Lower lobe of right lung (tissue), 2 donors: ENCODE data around the gene SDK1. TPM values are rescaled to one million over a fixed set of nuclear protein-coding genes. Genes with fewer than 3 reads are reported as not detected.

Experiments used
- ATAC-seq, 2 donors: fragments of 200-7000 bp; cut with Tn5 transposase; one replicate each; pipeline ENCODE4 v1.9.1; 2020 to 2022; ENCODE audit warnings: mild to moderate bottlenecking in 2 of 2, moderate library complexity in 2 of 2
- DNase-seq: peaks from one replicate; pipeline ENCODE4 v3.0.0-alpha.2; 2020
- H3K27ac ChIP-seq: fragments of 200-600 bp; one replicate; pipeline ENCODE4 v1.8.0; 2022
- H3K27me3 ChIP-seq: fragments of 200-600 bp; one replicate; pipeline ENCODE4 v1.8.0; 2022; ENCODE audit warnings: low read depth
- H3K36me3 ChIP-seq: fragments of 200-600 bp; one replicate; pipeline ENCODE4 v1.8.0; 2022; ENCODE audit warnings: mild to moderate bottlenecking
- H3K4me1 ChIP-seq: fragments of 200-600 bp; one replicate; pipeline ENCODE4 v1.8.0; 2022
- H3K4me3 ChIP-seq: fragments of 200-600 bp; one replicate; pipeline ENCODE4 v1.8.0; 2022; ENCODE audit warnings: mild to moderate bottlenecking
- H3K9me3 ChIP-seq: fragments of 200-600 bp; one replicate; pipeline ENCODE4 v1.8.0; 2022
- intact Hi-C: fragments of 100-400 bp; cut with DNase I; formaldehyde crosslinking; loops from one replicate; pipeline ENCODE4 v1.11.0; 2022
- total RNA-seq: library from RNA; stranded (reverse); fragmentation: NEBNext Ultra II Directional; extraction: Animal tissue kit (Norgen Biotek cat#: 25700); gene quantifications from one replicate; pipeline ENCODE4 v1.2.1, GENCODE V29; 2021
- TF ChIP-seq, protein P1 (sequence below): fragments of 200-600 bp; IDR thresholded peaks from one replicate; pipeline ENCODE4 v1.8.0; 2022; ENCODE audit warnings: antibody characterized with exemption, mild to moderate bottlenecking
- donor health status: DM: no; HTN: yes; CAD: no; lungs with severe emphysema.

Gene SDK1
- total RNA-seq, 1 donor from 2014 or later, result 10.0 TPM

DNA sequence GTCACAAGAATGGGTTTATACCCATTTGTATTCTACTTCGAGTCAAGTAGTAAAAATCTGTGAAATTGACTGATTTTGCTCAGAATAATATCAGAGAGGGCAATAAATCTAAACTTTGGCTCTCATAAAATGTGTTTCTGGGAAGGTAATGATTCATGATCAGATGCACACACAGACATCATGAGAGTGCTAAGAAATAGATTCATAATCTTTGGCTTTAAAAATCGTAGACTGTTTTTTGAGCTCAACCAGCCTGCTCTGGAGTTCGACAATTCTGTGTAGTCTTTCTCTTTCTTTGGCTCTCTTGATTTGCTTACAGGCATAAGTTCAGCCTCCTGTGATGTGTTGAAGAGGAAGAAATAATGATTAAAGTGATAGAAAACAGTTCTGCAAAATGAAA is 494.7 kb downstream of the SDK1 start:
- ATAC-seq (no peak), DNase-seq (no peak)
- Histone ChIP-seq H3K9me3 (no peaks in the 10 kb centered on the region), H3K27ac (no peak overlapping the region), H3K27me3 (no peaks in the 10 kb centered on the region), H3K4me1 (no peaks in the 10 kb centered on the region), H3K36me3 (no peaks in the 10 kb centered on the region), H3K4me3 (no peak overlapping the region)
- TF ChIP-seq, protein P1, sequence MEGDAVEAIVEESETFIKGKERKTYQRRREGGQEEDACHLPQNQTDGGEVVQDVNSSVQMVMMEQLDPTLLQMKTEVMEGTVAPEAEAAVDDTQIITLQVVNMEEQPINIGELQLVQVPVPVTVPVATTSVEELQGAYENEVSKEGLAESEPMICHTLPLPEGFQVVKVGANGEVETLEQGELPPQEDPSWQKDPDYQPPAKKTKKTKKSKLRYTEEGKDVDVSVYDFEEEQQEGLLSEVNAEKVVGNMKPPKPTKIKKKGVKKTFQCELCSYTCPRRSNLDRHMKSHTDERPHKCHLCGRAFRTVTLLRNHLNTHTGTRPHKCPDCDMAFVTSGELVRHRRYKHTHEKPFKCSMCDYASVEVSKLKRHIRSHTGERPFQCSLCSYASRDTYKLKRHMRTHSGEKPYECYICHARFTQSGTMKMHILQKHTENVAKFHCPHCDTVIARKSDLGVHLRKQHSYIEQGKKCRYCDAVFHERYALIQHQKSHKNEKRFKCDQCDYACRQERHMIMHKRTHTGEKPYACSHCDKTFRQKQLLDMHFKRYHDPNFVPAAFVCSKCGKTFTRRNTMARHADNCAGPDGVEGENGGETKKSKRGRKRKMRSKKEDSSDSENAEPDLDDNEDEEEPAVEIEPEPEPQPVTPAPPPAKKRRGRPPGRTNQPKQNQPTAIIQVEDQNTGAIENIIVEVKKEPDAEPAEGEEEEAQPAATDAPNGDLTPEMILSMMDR, result no peak
- intact Hi-C loops, result no loop called here

DNA sequence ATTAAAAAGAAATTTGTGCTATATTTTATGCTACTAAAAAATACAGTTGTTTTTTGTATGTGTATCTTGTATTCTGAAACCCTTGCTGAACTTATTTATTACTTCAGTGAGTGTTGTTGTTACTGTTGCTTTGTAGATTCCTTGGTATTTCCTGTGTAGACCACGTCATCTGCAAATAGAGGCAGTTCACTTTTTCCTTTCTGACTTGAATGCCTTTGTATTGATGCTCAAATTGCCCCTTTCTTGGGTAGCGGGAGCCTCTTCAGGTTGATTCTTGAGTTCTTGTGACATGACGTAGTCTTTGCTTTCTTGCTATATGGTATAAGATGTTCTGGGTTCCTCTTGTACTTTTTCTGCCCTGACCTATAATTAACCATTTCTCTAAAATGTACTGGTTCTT is 504.1 kb downstream of the SDK1 start:
- Histone ChIP-seq H3K27me3 (no peaks in the 10 kb centered on the region), H3K9me3 (no peaks in the 10 kb centered on the region), H3K4me1 (no peaks in the 10 kb centered on the region), H3K4me3 (no peak overlapping the region), H3K27ac (no peak overlapping the region), H3K36me3 (no peaks in the 10 kb centered on the region)
- intact Hi-C loops, result no loop called here
- ATAC-seq, result no peak
- TF ChIP-seq, protein P1, result no peak
- no peak for DNase-seq

DNA sequence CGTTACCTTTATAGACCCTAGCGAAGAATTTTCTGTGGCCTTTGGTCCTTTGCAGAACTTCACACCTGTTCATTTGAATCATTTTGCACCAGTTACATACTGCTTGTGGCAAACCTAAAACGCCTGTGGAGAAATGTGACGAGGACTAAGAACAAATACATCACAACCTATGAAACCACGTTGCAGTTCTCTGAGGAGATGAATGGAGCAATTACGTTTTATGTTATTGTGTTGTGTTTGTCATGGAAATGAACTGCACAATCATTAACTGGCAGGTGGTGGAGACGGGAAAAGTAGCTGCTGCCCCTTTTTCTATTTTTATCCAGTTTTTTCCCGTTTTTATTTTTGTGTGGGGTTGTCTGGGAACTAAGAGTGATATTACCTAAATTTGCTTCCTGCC is 505.5 kb downstream of the SDK1 start:
- no peaks in the 10 kb centered on the region for H3K36me3 ChIP-seq
- TF ChIP-seq, protein P1, result no peak
- H3K4me1 ChIP-seq, result no peaks in the 10 kb centered on the region
- ATAC-seq (no peak), DNase-seq (no peak)
- no peaks in the 10 kb centered on the region for H3K9me3 ChIP-seq
- no peaks in the 10 kb centered on the region for H3K27me3 ChIP-seq
- H3K27ac ChIP-seq, result no peak overlapping the region
- no peak overlapping the region for H3K4me3 ChIP-seq
- intact Hi-C loops, result no loop called here

DNA sequence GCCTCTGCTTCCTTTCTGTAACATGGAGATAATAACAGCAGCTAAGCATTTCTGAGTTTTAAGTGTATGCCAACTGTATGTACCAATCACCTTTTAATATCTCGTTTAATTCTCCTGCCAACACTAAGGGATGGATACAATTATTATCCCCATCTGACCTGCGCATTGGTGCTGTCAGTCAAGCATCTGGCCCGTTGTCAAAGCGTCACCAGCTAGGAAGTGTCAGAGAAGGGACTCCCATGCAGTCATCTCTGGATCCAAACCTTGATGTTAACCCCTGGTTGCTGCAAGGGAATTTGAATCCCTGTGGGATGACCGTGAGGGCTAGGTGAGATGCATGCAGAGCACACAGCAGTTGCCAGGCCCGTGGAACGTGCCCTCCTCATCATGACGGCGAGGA is 506.8 kb downstream of the SDK1 start:
- H3K9me3 ChIP-seq, result no peaks in the 10 kb centered on the region
- intact Hi-C loops, result no loop called here
- H3K36me3 ChIP-seq, result no peaks in the 10 kb centered on the region
- H3K4me3 ChIP-seq, result no peak overlapping the region
- no peaks in the 10 kb centered on the region for H3K27me3 ChIP-seq
- TF ChIP-seq, protein P1, result no peak
- DNase-seq, result no peak
- no peaks in the 10 kb centered on the region for H3K4me1 ChIP-seq
- ATAC-seq, result no peak
- no peak overlapping the region for H3K27ac ChIP-seq

DNA sequence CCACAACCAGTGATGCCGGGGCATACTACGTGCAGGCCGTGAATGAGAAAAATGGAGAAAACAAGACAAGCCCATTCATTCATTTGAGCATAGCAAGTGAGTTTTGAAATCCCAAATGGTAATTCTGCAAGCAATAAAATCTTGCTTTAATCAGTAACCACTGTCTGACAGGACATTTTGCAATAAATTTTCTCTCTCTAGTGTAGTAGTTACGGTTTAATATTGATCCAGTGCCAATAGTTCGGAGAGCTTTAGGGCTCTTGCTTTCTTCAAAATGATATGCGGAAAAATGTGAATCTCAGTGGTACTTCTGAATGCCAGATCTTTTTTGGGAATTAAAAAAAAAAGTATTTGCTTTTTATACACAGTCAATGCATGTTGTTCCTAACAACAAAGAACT is 520.4 kb downstream of the SDK1 start:
- Histone ChIP-seq H3K4me3 (no peak overlapping the region), H3K36me3 (no peaks in the 10 kb centered on the region), H3K4me1 (no peaks in the 10 kb centered on the region), H3K9me3 (no peaks in the 10 kb centered on the region), H3K27ac (no peak overlapping the region), H3K27me3 (no peaks in the 10 kb centered on the region)
- intact Hi-C loops, result no loop called here
- ATAC-seq, result no peak
- DNase-seq, result no peak
- TF ChIP-seq, protein P1, result no peak

DNA sequence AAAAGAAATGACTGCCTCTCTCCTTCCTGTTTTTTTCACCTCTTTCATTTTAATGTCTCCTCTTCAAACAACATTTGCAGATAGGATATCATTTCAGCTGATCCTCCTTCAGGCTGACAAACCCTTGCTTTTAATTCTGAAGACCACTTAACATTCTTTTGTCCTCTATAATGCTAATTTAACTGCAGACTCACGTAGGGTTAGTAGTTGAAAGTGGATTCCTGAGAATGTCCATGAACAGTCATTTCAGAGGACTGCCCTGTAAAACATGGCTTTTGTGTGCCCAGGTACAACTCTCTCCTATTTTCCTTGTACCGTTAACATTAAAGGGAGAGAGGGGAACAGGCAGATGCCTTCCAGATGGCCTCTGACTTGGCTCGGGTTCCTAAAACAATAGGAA is 524.4 kb downstream of the SDK1 start:
- Histone ChIP-seq H3K4me1 (no peaks in the 10 kb centered on the region), H3K36me3 (no peaks in the 10 kb centered on the region), H3K27ac (no peak overlapping the region), H3K9me3 (no peaks in the 10 kb centered on the region), H3K27me3 (no peaks in the 10 kb centered on the region), H3K4me3 (no peak overlapping the region)
- DNase-seq (no peak), ATAC-seq (no peak)
- TF ChIP-seq, protein P1, result no peak
- intact Hi-C loops, result no loop called here
